ENCODE measurements around the gene CHST11.

The CHST11 gene

GRCh38 chr12:104478396-104479122, 21.8 kb downstream of the CHST11 start:
- Mint-ChIP-seq H3K36me3 (peaks cover 36% of the 10 kb centered on the region), H3K4me1 (peaks cover 76% of the 10 kb centered on the region), H3K27ac (peak overlapping the region; percentile 95), H3K9me3 (peaks cover 3% of the 10 kb centered on the region), H3K27me3 (no peaks in the 10 kb centered on the region), H3K4me3 (peak overlapping the region; percentile 79)
- peak; percentile 97 for ATAC-seq

- ATAC-seq: no peak
- Mint-ChIP-seq H3K9me3 (peaks cover 3% of the 10 kb centered on the region), H3K4me1 (peaks cover 76% of the 10 kb centered on the region), H3K27me3 (no peaks in the 10 kb centered on the region), H3K36me3 (peaks cover 42% of the 10 kb centered on the region), H3K27ac (peak overlapping the region; percentile 95), H3K4me3 (no peak overlapping the region)
Measured at GRCh38 chr12:104479123-104479662, 22.4 kb downstream of the CHST11 start.

- Mint-ChIP-seq H3K9me3 (peaks cover 3% of the 10 kb centered on the region), H3K4me1 (peaks cover 78% of the 10 kb centered on the region), H3K4me3 (no peak overlapping the region), H3K27ac (no peak overlapping the region), H3K36me3 (peaks cover 49% of the 10 kb centered on the region), H3K27me3 (no peaks in the 10 kb centered on the region)
- ATAC-seq: no peak
Measured at GRCh38 chr12:104480012-104480411, 23.3 kb downstream of the CHST11 start.

- no peak for ATAC-seq
- H3K27ac Mint-ChIP-seq: peak overlapping the region; percentile 23
- H3K36me3 Mint-ChIP-seq: peaks cover 50% of the 10 kb centered on the region
- H3K27me3 Mint-ChIP-seq: no peaks in the 10 kb centered on the region
- no peak overlapping the region for H3K4me3 Mint-ChIP-seq
- peaks cover 3% of the 10 kb centered on the region for H3K9me3 Mint-ChIP-seq
- H3K4me1 Mint-ChIP-seq: peaks cover 82% of the 10 kb centered on the region
Measured at GRCh38 chr12:104480826-104481440, 24.2 kb downstream of the CHST11 start.

DNA sequence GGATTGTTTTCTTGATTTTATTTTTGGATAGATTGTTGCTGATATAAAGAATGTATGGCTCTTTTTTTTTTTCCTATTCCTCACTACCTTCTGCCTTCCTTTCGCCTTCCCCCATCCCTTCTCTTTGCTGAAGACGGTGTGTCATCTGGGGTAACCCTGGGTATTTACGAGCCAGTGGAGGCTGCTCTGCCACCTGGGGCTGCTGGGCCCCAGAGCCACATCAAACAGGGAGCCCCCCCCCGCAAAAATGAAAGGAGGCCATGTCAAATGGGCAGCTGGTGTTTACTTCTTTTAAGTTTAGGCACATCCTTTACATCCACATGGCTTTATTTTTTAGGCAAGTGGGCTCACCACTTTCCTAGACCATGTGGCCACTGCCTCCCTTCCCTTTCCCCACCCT, 25.4 kb downstream of the CHST11 start:
- peaks cover 3% of the 10 kb centered on the region for H3K9me3 Mint-ChIP-seq
- H3K4me1 Mint-ChIP-seq: peaks cover 86% of the 10 kb centered on the region
- peak overlapping the region; percentile 23 for H3K27ac Mint-ChIP-seq
- peak overlapping the region; percentile 17 for H3K4me3 Mint-ChIP-seq
- no peak for ATAC-seq
- H3K27me3 Mint-ChIP-seq: no peaks in the 10 kb centered on the region
- H3K36me3 Mint-ChIP-seq: peaks cover 56% of the 10 kb centered on the region

GRCh38 chr12:104482748-104483147, 26.0 kb downstream of the CHST11 start:
- Mint-ChIP-seq H3K4me3 (no peak overlapping the region), H3K4me1 (peaks cover 86% of the 10 kb centered on the region), H3K36me3 (peaks cover 56% of the 10 kb centered on the region), H3K27ac (peak overlapping the region; percentile 23), H3K9me3 (peaks cover 3% of the 10 kb centered on the region), H3K27me3 (no peaks in the 10 kb centered on the region)
- ATAC-seq: no peak

GRCh38 chr12:104484079-104484478, 27.3 kb downstream of the CHST11 start:
- peaks cover 3% of the 10 kb centered on the region for H3K9me3 Mint-ChIP-seq
- peaks cover 86% of the 10 kb centered on the region for H3K4me1 Mint-ChIP-seq
- H3K36me3 Mint-ChIP-seq: peaks cover 59% of the 10 kb centered on the region
- no peak for ATAC-seq
- peak overlapping the region; percentile 23 for H3K27ac Mint-ChIP-seq
- no peak overlapping the region for H3K4me3 Mint-ChIP-seq
- no peaks in the 10 kb centered on the region for H3K27me3 Mint-ChIP-seq

GRCh38 chr12:104485651-104486362, 29.1 kb downstream of the CHST11 start:
- Mint-ChIP-seq H3K4me1 (peaks cover 97% of the 10 kb centered on the region), H3K9me3 (peaks cover 3% of the 10 kb centered on the region), H3K36me3 (peaks cover 69% of the 10 kb centered on the region), H3K27me3 (no peaks in the 10 kb centered on the region), H3K4me3 (peak overlapping the region; percentile 50), H3K27ac (peak overlapping the region; percentile 23)
- ATAC-seq: peak; percentile 47

DNA sequence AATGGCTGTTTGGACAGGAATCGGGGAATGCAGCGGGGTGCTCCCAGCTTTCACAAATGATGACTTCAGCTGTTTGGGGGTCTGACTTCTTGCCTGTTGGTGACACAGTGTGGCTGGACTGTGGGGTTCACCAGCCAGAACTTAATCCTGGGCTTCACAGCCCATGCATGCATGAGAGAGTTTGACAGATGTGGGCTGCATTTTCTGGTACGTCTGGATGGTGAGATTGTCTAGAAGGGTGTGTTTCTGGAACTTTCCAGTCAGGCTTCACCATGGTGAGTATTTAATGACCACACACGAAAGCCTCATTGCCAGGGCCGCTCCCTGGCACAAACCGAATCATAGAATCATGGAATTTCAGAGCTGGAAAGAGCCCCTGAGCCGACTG, 29.6 kb downstream of the CHST11 start:
- Mint-ChIP-seq H3K27ac (peak overlapping the region; percentile 23), H3K4me3 (no peak overlapping the region), H3K9me3 (peaks cover 2% of the 10 kb centered on the region), H3K27me3 (no peaks in the 10 kb centered on the region), H3K4me1 (peaks cover 97% of the 10 kb centered on the region), H3K36me3 (peaks cover 69% of the 10 kb centered on the region)
- no peak for ATAC-seq

DNA sequence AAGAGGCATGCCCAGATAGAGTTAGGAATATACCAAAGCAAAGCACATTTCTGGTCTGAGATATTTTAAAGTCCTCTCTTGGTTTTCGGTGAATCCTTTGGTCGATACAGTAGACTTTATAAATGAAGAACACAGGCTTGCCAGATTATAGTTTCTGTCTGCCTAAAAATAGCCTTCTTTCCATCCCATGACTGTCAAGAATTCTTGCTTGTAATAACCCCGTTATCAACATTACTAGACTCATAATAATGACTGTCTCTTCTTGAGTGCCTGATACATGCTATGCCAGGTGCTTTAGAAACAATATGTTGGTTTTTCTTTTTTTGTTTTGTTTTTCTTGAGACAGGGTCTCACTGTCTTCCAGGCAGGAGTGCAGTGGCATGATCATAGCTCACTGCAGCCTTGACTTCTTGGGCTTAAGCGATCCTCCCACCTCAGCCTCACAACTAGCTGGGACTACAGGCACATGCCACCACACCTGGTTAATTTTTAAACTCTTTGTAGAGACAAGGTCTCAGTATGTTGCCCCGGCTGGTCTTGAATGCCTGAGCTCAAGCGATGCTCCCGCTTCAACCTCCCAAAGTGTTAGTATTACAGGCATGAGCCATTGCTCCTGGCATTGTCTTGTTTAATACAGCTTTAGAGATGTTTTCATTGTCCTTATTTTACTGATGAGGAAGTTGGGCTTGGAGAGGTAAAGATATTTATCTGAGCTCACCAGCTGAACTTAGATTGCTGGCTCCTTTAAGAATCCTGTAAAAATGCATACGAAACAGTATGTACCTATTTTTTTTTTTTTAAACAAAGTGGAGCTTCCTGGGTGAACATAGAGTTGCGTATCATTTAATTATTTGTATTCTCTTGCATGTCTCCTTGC, 30.4 kb downstream of the CHST11 start:
- no peaks in the 10 kb centered on the region for H3K9me3 Mint-ChIP-seq
- H3K27ac Mint-ChIP-seq: peak overlapping the region; percentile 23
- H3K36me3 Mint-ChIP-seq: peaks cover 69% of the 10 kb centered on the region
- peaks cover 97% of the 10 kb centered on the region for H3K4me1 Mint-ChIP-seq
- ATAC-seq: no peak
- no peak overlapping the region for H3K4me3 Mint-ChIP-seq
- H3K27me3 Mint-ChIP-seq: no peaks in the 10 kb centered on the region

DNA sequence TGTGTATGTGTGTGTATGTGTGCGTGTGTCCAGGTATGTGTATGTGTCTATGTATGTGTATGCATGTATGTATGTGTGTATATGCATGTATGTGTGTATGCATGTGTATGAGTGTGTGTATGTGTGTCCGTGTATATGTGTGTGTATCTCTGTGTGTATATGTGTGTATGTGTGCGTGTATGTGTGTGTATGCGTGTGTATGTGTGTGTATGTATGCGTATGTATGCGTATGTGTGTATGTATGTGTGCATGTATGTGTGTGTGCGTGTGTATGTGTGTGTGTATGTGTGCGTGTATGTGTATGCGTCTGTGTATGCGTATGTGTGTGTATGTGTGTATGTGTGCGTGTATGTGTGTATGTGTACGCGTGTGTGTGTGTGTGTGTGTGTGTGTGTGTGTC, 31.6 kb downstream of the CHST11 start:
- ATAC-seq: no peak
- Mint-ChIP-seq H3K27me3 (no peaks in the 10 kb centered on the region), H3K9me3 (no peaks in the 10 kb centered on the region), H3K36me3 (peaks cover 61% of the 10 kb centered on the region), H3K4me3 (no peak overlapping the region), H3K27ac (no peak overlapping the region), H3K4me1 (peaks cover 97% of the 10 kb centered on the region)

DNA sequence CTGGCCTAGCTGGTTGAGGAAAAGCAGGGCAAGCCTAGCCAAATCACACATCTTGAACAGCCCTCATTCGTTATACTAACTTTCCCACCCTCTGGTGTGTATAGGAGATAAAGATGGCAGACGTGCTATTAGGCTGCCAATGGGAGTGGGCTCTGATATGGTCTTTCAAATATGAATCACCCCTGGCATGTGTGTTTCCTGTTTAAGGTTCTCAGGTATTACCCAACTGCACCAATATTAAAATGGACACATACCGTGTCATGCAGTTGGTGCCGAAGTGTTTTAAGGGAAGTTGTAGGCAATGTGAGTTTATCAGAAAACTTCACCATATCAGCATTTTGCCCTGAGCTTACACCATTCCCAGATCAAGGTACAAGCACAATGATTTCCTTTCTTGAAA, 33.4 kb downstream of the CHST11 start:
- peaks cover 52% of the 10 kb centered on the region for H3K36me3 Mint-ChIP-seq
- H3K9me3 Mint-ChIP-seq: no peaks in the 10 kb centered on the region
- H3K27ac Mint-ChIP-seq: peak overlapping the region; percentile 88
- peak overlapping the region; percentile 64 for H3K4me3 Mint-ChIP-seq
- H3K4me1 Mint-ChIP-seq: peaks cover 87% of the 10 kb centered on the region
- peak; percentile 64 for ATAC-seq
- H3K27me3 Mint-ChIP-seq: no peaks in the 10 kb centered on the region

GRCh38 chr12:104490850-104491249, 34.1 kb downstream of the CHST11 start:
- Mint-ChIP-seq H3K27me3 (no peaks in the 10 kb centered on the region), H3K36me3 (peaks cover 52% of the 10 kb centered on the region), H3K9me3 (no peaks in the 10 kb centered on the region), H3K4me1 (peaks cover 82% of the 10 kb centered on the region), H3K4me3 (peak overlapping the region; percentile 64), H3K27ac (peak overlapping the region; percentile 88)
- peak; percentile 52 for ATAC-seq

DNA sequence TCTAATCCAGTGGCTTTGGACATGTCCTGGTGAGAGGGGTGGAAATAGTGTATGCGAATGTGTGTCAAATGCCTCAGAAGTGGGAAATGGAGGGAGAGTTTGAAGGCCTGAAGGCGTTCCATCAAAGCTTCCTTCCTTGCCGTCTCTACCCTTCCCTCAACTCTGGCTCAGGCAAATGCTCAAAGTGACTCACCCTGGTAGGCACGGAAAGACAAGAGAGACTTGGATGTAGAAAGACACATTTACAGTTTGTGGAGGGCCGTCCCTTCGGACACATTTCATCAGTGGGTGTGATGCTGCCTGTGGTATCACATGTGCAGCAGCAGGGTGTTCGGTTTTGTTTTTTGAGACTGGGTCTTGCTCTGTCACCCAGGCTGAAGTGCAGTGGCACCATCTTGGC, 36.7 kb downstream of the CHST11 start:
- Mint-ChIP-seq H3K9me3 (no peaks in the 10 kb centered on the region), H3K27ac (peak overlapping the region; percentile 83), H3K4me1 (peaks cover 79% of the 10 kb centered on the region), H3K36me3 (peaks cover 54% of the 10 kb centered on the region), H3K4me3 (no peak overlapping the region), H3K27me3 (no peaks in the 10 kb centered on the region)
- ATAC-seq: no peak
